Liver (tissue), 9 donors: ENCODE measurements around the gene GREB1. TPM values are rescaled to one million over a fixed set of nuclear protein-coding genes. Genes with fewer than 3 reads are reported as not detected.

Experiments used
- DNase-seq: peaks from one replicate; pipeline ENCODE4 v3.0.0-alpha.2; 2017; ENCODE audit warnings: low spot score
- H3K27ac ChIP-seq, 2 donors: one replicate each; pipeline ENCODE4 v1.7.0; 2013; ENCODE audit warnings: inconsistent platforms in 2 of 2, low read length in 2 of 2, control low read depth in 1 of 2, low read depth in 1 of 2, mild to moderate bottlenecking in 1 of 2
- H3K27me3 ChIP-seq, 4 donors: one replicate each; pipeline versions ENCODE4 v1.6.1 to v1.7.0; 2013; ENCODE audit warnings: low read length in 3 of 4, inconsistent platforms in 1 of 4, mild to moderate bottlenecking in 1 of 4, moderate library complexity in 1 of 4; ENCODE audit not compliant: control insufficient read depth in 4 of 4, insufficient read depth in 4 of 4
- H3K36me3 ChIP-seq, 4 donors: one replicate each; pipeline versions ENCODE4 v1.6.1 to v1.7.0; 2013; ENCODE audit warnings: low read length in 3 of 4, mild to moderate bottlenecking in 3 of 4, low read depth in 1 of 4, moderate library complexity in 1 of 4; ENCODE audit not compliant: control insufficient read depth in 4 of 4, insufficient read depth in 3 of 4
- H3K4me1 ChIP-seq, 4 donors: one replicate each; pipeline versions ENCODE4 v1.6.1 to v1.7.0; 2013; ENCODE audit warnings: low read length in 3 of 4, mild to moderate bottlenecking in 3 of 4, moderate library complexity in 1 of 4; ENCODE audit not compliant: control insufficient read depth in 4 of 4, insufficient read depth in 4 of 4
- H3K4me3 ChIP-seq, 3 donors: one replicate each; pipeline versions ENCODE4 v1.6.1 to v1.7.0; 2013; ENCODE audit warnings: low read length in 3 of 3, control low read depth in 1 of 3, low read depth in 1 of 3, mild to moderate bottlenecking in 1 of 3
- H3K9ac ChIP-seq, 2 donors: one replicate each; pipeline ENCODE4 v1.7.0; 2013; ENCODE audit warnings: low read length in 2 of 2, mild to moderate bottlenecking in 2 of 2, moderate library complexity in 2 of 2, control low read depth in 1 of 2, low read depth in 1 of 2
- H3K9me3 ChIP-seq, 4 donors: one replicate each; pipeline versions ENCODE4 v1.6.1 to v1.7.0; 2013; ENCODE audit warnings: low read length in 3 of 4; ENCODE audit not compliant: control insufficient read depth in 4 of 4
- ATF3 ChIP-seq: IDR thresholded peaks from 2 replicates; pipeline ENCODE4 v1.6.1; 2016; ENCODE audit warnings: antibody characterized with exemption
- EGR1 ChIP-seq, 2 donors: IDR thresholded peaks; 2 replicates each; pipeline ENCODE4 v1.6.1; 2016 to 2018; ENCODE audit warnings: antibody characterized with exemption in 2 of 2, low read depth in 2 of 2
- FOXA1 ChIP-seq: IDR thresholded peaks from 2 replicates; pipeline ENCODE4 v1.6.1; 2016; ENCODE audit warnings: antibody characterized with exemption
- FOXA2 ChIP-seq: IDR thresholded peaks from 2 replicates; pipeline ENCODE4 v1.6.1; 2016; ENCODE audit warnings: antibody characterized with exemption
- HNF4A ChIP-seq, 2 donors: conservative IDR thresholded peaks; 2 replicates each; pipeline ENCODE4 v1.6.1; 2016; ENCODE audit warnings: antibody characterized with exemption in 2 of 2, mild to moderate bottlenecking in 2 of 2
- JUND ChIP-seq, 2 donors: IDR thresholded peaks; 2 replicates each; pipeline ENCODE4 v1.6.1; 2016; ENCODE audit warnings: antibody characterized with exemption in 2 of 2
- NR2F2 ChIP-seq: IDR thresholded peaks from 2 replicates; pipeline ENCODE4 v1.6.1; 2016; ENCODE audit warnings: antibody characterized with exemption
- RAD21 ChIP-seq, 2 donors: IDR thresholded peaks; 2 replicates each; pipeline ENCODE4 v1.6.1; 2016; ENCODE audit warnings: antibody characterized with exemption in 2 of 2, mild to moderate bottlenecking in 2 of 2
- SP1 ChIP-seq: IDR thresholded peaks from 2 replicates; pipeline ENCODE4 v1.6.1; 2018; ENCODE audit warnings: antibody characterized with exemption, mild to moderate bottlenecking
- YY1 ChIP-seq: IDR thresholded peaks from 2 replicates; pipeline ENCODE4 v1.6.1; 2016; ENCODE audit warnings: antibody characterized with exemption, mild to moderate bottlenecking
- whole genome bisulfite sequencing: extraction: QIAGEN DNeasy Blood & Tissue Kit; methylation state at CpG from one replicate; pipeline ENCODE4 v1.1.7; 2013; 5-methylcytosine and 5-hydroxymethylcytosine counted together
- polyA plus RNA-seq, 2 donors: library from polyadenylated mRNA; stranded (reverse) in 1 of 2; unstranded in 1 of 2; fragments of 200-250 nt in 1 of 2; fragments of >200 nt in 1 of 2; fragmentation: Nextera tagmentation in 1 of 2; extraction: Ambion mirVana in 1 of 2; gene quantifications; one replicate each; pipeline versions ENCODE4 v1.2.1 to v1.2.3, GENCODE V29; 2013 to 2015
- total RNA-seq, 2 donors: library from RNA; depleted of rRNA; stranded (reverse); fragments of >200 nt; gene quantifications; one replicate each; pipeline ENCODE4 v1.2.3, GENCODE V29; 2014
- TF ChIP-seq, protein P1 (sequence below): IDR thresholded peaks from 2 replicates; pipeline ENCODE4 v1.6.1; 2016; ENCODE audit warnings: antibody characterized with exemption, mild to moderate bottlenecking
- TF ChIP-seq, protein P2 (sequence below): fragments of 150-350 bp; IDR thresholded peaks from 2 replicates; pipeline ENCODE4 v1.5.1; 2017; ENCODE audit warnings: improper control_type of control experiment, low read depth, low read length; ENCODE audit not compliant: missing input control
- TF ChIP-seq, protein P3 (sequence below): IDR thresholded peaks from 2 replicates; pipeline ENCODE4 v1.6.1; 2016; ENCODE audit warnings: antibody characterized with exemption
- TF ChIP-seq, protein P4 (sequence below): IDR thresholded peaks from 2 replicates; pipeline ENCODE4 v1.6.1; 2016; ENCODE audit warnings: antibody characterized with exemption
- donor health status: healthy.
- donor health status: healthy.
- donor health status: healthy.
- donor health status: healthy.
- donor health status: healthy.

GREB1 gene
- total and polyA plus RNA-seq, 4 donors = 1.0 to 6.3 (median 3.6) TPM

DNA sequence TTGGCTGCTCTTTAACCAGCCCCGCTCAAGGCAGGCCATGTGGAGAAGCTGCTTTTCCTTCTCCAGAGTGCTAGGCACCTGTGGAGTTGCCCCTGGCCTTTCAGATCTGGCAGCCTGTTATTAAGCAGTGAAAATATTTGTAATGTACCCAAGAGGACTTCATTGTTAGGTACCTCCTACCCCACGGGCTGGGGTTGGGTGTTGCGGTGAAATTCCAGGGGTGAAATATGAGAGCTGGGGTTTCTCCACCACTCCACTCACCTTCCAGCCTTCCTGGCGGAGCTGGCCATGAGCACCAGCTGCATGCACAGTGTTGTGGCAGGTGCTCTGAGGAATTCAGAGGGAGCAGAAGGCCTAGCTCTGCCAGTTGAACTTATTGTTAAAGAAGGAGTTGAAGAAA lies 97.0 kb downstream of the GREB1 start:
- Histone ChIP-seq H3K4me3 (no peak overlapping the region), H3K36me3 (peaks cover 0 to 15% (median 2%) of the 10 kb centered on the region in 4 donors), H3K9me3 (peaks cover 0 to 2% (median 0%) of the 10 kb centered on the region in 4 donors), H3K4me1 (no peaks in the 10 kb centered on the region), H3K27me3 (no peaks in the 10 kb centered on the region), H3K9ac (no peak overlapping the region), H3K27ac (no peak overlapping the region)
- TF ChIP-seq YY1 = no peak
- TF ChIP-seq, protein P1, sequence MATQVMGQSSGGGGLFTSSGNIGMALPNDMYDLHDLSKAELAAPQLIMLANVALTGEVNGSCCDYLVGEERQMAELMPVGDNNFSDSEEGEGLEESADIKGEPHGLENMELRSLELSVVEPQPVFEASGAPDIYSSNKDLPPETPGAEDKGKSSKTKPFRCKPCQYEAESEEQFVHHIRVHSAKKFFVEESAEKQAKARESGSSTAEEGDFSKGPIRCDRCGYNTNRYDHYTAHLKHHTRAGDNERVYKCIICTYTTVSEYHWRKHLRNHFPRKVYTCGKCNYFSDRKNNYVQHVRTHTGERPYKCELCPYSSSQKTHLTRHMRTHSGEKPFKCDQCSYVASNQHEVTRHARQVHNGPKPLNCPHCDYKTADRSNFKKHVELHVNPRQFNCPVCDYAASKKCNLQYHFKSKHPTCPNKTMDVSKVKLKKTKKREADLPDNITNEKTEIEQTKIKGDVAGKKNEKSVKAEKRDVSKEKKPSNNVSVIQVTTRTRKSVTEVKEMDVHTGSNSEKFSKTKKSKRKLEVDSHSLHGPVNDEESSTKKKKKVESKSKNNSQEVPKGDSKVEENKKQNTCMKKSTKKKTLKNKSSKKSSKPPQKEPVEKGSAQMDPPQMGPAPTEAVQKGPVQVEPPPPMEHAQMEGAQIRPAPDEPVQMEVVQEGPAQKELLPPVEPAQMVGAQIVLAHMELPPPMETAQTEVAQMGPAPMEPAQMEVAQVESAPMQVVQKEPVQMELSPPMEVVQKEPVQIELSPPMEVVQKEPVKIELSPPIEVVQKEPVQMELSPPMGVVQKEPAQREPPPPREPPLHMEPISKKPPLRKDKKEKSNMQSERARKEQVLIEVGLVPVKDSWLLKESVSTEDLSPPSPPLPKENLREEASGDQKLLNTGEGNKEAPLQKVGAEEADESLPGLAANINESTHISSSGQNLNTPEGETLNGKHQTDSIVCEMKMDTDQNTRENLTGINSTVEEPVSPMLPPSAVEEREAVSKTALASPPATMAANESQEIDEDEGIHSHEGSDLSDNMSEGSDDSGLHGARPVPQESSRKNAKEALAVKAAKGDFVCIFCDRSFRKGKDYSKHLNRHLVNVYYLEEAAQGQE = no peak
- no peak for TF ChIP-seq JUND (IDR thresholded peaks at IDR 0.05)
- no peak for TF ChIP-seq ATF3
- TF ChIP-seq, protein P2, sequence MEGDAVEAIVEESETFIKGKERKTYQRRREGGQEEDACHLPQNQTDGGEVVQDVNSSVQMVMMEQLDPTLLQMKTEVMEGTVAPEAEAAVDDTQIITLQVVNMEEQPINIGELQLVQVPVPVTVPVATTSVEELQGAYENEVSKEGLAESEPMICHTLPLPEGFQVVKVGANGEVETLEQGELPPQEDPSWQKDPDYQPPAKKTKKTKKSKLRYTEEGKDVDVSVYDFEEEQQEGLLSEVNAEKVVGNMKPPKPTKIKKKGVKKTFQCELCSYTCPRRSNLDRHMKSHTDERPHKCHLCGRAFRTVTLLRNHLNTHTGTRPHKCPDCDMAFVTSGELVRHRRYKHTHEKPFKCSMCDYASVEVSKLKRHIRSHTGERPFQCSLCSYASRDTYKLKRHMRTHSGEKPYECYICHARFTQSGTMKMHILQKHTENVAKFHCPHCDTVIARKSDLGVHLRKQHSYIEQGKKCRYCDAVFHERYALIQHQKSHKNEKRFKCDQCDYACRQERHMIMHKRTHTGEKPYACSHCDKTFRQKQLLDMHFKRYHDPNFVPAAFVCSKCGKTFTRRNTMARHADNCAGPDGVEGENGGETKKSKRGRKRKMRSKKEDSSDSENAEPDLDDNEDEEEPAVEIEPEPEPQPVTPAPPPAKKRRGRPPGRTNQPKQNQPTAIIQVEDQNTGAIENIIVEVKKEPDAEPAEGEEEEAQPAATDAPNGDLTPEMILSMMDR = no peak
- no peak for TF ChIP-seq EGR1 (IDR thresholded peaks at IDR 0.05; ENCODE audit: low read depth in 2 of 2)
- TF ChIP-seq RAD21 (IDR thresholded peaks at IDR 0.05) = no peak
- TF ChIP-seq, protein P3, sequence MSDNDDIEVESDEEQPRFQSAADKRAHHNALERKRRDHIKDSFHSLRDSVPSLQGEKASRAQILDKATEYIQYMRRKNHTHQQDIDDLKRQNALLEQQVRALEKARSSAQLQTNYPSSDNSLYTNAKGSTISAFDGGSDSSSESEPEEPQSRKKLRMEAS = no peak
- TF ChIP-seq NR2F2 = no peak
- DNase-seq = no peak
- WGBS = 96% methylated on average over 4 of the region's 4 CpGs

DNA sequence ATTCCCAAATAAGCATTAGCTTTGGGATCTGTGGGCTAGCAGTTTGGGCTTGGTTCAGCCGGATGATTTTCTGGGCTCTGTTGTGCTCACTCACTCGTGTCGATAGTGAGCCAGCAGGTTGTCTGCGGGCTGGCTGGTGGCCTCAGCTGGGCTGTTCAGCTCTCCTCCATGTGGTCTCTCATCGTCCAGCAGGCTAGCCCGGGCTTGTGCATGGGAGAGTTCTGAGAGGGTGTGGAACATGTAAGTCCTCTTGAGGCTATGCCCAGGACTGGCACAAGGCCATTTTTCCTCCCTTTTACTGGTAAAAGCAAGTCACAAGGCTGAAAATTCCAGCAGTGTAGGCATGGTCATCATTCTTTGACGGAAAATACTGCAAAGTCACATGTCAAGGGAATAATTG lies 97.6 kb downstream of the GREB1 start:
- Histone ChIP-seq H3K27me3 (no peaks in the 10 kb centered on the region), H3K36me3 (peaks cover 0 to 15% (median 2%) of the 10 kb centered on the region in 4 donors), H3K4me1 (no peaks in the 10 kb centered on the region), H3K4me3 (no peak overlapping the region), H3K9ac (no peak overlapping the region), H3K27ac (no peak overlapping the region), H3K9me3 (peaks cover 0 to 2% (median 0%) of the 10 kb centered on the region in 4 donors)
- TF ChIP-seq EGR1 (IDR thresholded peaks at IDR 0.05; ENCODE audit: low read depth in 2 of 2) (no peak), YY1 (no peak), FOXA1 (no peak), NR2F2 (no peak), SP1 (no peak), HNF4A (conservative IDR thresholded peaks at IDR 0.05) (no peak), FOXA2 (no peak)
- TF ChIP-seq, protein P1 = no peak
- TF ChIP-seq, protein P2 = no peak
- TF ChIP-seq, protein P4, sequence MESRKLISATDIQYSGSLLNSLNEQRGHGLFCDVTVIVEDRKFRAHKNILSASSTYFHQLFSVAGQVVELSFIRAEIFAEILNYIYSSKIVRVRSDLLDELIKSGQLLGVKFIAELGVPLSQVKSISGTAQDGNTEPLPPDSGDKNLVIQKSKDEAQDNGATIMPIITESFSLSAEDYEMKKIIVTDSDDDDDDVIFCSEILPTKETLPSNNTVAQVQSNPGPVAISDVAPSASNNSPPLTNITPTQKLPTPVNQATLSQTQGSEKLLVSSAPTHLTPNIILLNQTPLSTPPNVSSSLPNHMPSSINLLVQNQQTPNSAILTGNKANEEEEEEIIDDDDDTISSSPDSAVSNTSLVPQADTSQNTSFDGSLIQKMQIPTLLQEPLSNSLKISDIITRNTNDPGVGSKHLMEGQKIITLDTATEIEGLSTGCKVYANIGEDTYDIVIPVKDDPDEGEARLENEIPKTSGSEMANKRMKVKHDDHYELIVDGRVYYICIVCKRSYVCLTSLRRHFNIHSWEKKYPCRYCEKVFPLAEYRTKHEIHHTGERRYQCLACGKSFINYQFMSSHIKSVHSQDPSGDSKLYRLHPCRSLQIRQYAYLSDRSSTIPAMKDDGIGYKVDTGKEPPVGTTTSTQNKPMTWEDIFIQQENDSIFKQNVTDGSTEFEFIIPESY = no peak
- no peak for DNase-seq
- 97% methylated on average over 7 of the region's 7 CpGs for WGBS
